ELR (cell line): ENCODE data around the gene TRIM21.
"Not testable (repeated sequence)": the region's sequence is repeated elsewhere in the genome, so short reads cannot be mapped to it uniquely, and the experiment has no call there.

Experiments used
- DNase-seq: peaks from one replicate; pipeline ENCODE4 v3.0.0-alpha.2; 2015; ENCODE audit warnings: low read depth

The TRIM21 gene

DNA sequence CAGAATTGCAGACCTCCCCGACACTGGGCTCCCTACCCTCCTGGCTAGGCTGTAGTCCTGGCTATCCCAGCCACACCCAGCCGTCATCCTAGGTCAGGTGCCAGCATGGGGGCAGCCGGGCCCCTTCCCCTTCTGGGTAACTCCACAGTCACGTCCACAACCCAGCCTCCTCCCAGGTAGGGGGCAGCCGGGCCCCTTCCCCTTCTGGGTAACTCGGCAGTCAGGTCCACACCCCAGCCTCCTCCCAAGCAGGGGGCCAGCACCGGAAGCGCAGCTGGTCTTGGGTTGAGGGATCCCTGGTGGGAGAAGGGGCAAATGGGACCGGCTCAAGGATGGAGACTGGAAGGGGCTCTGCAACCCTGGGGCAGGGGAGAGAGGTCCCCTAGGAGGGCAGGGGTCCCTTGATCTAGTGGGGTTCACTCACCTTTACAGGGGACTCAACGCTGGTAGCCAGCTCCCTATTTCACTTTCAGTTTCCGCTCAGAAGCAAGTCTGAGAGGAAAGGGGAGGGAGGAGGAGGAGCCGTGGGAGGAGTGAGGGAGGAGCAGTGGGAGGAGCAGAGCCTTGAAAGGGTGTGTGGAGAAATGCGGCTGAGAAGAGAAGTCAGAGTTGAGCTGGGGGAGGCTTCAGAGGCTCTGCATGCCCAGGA is at the start of gene TRIM21:
TRIM21 (minus strand) TSS at position 494 of the 649 bp plus-strand sequence. CDS start 3,293 bp downstream, outside the sequence.
- DNase-seq: peak; percentile 85

DNA sequence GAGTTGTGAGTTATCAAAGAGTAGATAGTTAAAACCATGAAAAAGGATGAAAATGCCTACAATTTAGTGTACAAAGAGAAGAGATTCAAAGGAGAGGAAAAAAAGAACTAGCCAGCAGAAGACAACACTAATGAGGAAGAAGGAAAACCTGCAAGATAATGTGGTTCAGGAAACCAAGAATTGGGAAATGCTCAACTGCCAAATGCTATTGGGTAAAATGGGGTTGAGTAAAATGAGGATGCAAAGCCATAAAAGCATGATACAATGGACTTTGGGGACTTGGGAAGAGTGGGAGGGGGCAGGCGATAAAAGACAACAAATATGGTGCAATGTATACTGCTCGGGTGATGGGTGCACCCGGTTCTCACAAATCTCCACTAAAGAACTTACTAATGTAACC is 48.0 kb upstream of the TRIM21 start:
- DNase-seq: no peak

DNA sequence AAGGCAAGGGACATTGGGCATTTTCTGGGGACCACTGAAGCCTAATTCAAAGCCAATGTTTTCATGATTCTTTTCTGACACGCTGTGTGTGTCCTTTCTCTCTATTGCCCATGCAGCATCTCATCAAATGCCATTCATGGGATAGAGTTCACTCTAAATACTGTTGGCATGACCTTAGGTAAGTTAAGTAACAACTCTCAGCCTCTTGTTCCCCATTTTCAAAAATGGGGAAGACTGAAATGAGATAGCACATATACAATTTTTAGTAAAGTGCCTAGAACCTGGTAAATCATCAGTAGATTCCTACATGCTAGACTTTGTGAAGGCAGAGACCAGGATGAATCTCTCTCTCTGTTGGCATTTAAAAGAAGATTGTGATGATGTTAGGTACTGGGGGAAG is 42.9 kb upstream of the TRIM21 start:
- DNase-seq: no peak

DNA sequence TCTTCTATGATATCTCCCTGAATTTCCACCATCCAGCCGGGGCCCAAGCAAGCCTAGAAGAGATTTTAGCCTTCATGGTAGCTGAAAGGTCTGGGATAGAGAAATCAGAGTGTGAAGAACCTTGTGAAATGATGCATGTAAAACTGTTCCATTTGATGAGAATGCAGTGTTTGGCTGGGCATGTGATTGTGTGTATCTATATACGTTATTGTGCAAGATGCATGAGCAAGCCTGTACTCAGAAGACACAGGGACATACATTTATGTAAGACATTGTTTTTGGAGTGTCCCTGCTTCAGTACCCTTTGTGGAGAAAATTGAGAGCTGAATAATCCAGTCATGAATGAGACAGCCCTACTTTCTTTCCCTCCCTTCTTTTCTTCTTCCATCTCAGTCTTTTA is 40.4 kb upstream of the TRIM21 start:
- DNase-seq: no peak

DNA sequence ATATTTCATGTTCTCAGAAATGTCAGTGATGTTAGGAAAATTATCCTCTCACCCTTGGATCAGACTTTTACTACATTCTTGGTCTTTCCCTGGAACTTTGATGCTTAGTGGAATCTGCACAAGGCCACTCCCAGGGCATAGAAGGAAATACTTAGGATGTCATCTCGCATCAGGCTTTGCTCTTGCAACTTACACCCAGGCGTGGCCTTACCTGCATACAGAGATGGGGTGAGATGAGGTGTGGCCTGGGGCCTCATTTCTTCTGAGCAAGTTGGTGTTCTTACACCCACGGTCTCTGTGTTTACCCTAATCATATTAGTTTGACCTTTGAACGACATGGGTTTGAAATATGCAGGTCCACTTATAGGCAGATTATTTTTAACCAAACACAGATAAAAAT is 36.5 kb upstream of the TRIM21 start:
- no peak for DNase-seq

DNA sequence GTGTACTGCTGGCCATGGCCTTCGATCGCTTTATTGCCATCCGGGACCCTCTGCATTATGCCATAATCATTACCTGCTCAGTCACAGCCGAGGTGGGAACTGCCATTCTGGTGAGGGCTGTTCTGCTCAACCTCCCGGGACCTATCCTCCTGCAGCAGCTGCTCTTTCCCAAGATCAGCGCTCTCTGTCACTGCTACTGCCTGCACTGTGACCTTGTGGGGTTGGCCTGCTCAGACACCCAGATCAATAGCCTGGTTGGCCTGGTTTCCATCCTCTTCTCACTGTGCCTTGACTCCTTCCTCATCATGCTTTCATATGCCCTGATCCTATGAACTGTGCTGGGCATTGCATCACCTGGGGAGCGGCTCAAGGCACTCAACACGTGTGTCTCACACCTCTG is 24.9 kb upstream of the TRIM21 start:
- no peak for DNase-seq

DNA sequence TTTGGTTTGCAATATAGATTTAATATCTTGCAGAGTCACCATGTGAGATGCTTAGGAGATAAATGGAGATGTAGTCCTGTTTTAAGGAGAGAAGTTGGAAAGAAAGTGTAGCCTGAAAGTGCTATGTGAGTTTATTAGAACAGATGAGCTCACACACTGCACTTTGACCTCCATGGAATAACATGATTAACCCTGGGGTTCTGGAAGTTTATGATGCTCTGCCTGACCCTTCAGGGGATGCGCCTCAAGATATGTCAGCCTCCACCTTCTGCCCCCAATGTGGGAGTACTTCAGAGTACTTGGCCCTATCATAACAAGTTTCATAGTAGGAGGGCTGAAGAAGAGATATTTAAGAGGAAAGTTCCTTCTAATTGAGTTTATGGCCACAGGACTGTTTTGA is 23.3 kb upstream of the TRIM21 start:
- DNase-seq: no peak

DNA sequence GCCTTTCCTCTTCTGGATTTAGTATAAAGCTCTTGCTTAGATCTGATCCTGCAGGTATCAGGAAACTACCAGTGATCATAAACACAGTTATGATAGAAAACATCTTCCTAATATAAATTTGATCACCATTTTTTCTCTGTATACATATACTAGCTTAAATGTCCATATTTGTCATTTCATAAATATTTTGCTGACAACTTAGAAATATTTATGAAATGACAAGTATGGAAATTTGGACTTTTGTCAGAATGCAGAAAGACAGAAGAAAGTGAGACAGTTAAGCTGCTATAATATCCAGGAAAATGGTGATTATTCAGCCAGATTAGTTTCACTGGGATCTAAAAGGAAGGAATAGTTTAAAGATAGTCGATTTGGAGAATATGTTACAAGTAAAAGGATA is 22.8 kb upstream of the TRIM21 start:
- no peak for DNase-seq

DNA sequence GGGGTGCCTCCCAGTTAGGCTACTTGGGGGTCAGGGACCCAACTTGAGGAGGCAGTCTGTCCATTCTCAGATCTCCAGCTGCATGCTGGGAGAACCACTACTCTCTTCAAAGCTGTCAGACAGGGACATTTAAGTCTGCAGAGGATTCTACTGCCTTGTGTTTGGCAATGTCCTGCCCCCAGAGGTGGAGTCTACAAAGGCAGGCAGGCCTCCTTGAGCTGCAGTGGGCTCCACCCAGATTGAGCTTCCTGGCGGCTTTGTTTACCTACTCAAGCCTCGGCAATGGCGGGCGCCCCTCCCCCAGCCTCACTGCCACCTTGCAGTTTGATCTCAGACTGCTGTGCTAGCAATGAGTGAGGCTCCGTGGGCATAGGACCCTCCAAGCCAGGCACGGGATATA is 12.7 kb upstream of the TRIM21 start:
- not testable (repeated sequence) for DNase-seq

DNA sequence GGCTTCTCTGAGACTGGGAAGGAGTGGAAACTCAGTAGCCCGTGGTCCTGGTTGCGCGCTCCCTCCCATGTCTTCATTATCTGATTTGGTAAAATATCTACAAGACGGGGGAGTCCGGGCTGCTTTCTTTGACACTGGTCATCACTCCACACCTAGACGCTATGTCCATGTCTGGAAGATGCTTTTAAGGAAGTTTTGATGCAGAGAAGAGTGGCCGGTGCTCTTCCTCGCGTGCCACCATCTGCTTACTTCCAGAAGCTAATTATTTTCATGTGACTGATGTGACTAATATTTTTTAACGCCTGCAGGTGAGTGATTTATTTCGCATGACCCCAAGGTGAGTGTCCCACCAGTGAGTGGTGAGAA is 339 bp upstream of the TRIM21 start:
- no peak for DNase-seq

DNA sequence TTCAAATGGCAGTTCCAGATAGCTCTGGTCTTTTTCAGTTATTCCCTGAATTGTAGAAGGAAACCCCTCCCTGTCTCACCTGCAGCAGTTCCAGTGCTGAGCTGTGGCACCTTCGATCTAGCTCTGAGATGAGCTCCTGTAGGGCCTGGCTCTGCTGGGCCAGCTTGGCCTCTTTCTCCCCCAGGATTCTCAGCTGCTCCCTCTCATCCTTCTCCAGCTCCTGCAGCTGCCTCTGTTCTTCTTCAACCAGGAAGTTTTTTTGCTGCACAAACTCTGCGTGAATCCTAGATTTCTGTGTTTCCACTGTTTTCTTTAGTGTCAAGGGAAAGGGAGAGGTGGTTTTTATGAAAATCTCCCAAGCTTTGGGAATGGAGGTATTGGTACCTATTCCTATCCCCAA is 5.3 kb downstream of the TRIM21 start:
- DNase-seq: no peak

DNA sequence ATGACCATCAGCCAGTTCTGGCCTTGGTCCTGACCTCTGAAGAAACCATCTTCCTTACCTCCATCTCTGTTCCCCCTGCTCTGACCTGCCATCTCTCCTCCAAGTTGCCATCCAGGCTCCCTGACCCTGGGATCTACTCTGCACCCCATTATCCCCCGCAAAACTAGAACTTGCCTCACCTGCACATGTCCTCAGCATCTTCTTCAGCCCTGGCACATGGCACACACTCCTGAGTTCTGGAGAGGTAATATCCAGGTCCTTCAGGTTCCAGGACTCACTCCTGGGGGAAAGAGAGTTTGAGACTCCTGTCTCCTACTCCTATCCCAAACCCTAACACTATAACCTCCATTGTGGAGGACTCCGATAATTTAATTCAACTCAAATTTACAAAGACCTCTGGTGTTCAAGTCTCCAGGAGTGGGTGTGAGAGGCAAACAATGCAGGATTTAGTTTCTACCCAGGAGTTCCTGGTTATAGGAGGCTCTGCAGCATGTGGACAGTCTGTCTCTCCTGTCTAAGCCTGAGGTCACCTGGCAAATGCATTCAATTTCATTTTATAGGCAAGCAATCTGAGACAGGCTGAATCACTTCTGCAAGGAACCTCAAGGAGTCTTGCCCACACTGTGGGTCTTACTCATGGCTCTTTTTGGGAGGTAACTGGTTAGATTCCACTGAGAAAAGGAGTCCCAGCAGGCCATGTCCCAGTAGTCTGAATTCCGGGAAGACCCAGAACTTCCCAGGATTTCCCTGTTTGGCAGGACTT is 7.3 kb downstream of the TRIM21 start:
- DNase-seq: no peak

DNA sequence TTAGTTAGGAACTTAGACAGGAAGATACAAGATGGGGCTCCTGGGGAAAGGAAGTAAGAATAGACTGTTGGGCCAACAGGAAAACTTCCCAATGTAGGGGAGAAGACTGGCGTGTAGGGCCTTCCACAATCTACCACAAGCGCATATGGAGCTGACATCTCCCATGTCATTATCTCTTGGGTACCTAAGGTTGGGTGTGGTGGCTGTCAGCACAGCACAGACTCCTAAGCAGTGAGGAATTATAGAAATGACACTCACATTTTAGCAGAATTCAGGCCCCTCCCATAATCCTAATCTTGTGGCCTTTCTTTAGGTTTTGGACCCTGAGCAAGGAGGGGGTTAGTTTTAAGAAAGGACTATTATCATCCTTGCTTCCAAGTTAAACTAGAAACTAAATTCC is 11.6 kb downstream of the TRIM21 start:
- DNase-seq: no peak

DNA sequence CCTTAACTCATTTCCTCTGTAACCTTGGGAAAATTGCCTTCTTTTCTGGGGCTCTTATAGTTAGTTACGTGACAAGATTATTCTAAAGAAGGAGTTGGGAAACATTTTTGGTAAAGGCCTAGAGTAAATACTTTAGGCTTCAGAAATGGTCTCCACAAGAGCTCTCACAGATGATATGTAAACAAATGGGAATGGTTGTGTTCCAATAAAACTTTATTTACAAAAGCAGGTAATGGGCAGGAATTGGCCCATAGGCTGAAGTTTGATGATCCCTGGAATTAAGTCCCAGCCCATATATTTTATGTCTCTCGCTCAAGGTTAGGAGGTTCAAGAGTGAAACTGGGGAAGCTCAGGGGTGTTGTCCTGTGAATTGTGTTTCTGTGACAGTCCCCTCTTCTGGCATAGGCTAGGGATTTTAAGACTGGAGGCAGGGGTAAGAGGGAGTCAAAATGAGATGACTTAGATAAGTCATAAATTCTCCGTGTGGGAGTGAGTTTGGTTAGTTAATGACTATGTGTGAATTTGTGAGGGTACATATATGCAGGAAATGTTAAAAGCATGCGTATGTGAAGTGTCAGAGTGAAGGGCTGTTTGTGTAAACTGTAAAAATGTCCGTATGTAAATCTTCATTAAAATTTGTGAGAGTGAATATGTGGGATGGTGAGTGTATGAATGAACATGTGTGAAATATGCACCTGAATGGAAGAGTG is 17.9 kb downstream of the TRIM21 start:
- no peak for DNase-seq

DNA sequence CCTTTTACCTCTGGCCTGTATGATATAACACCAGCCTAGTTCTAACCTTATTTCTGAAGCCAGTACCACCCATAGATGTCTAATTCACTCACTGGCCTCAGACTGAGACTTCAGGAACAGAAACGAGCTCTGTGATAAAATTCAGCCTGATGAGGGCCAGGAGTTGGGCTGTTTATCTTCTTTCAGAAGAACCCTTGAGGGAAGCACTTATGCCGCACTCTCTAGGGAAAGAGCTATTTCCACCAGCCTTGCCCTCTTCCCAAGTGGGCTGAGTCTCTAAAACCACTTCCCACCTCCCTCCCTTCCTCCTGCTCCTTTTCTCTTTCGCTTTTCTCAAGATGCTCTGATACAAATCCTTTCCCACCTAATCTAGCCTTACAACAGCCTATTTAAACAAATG is 23.3 kb downstream of the TRIM21 start:
- DNase-seq: no peak

DNA sequence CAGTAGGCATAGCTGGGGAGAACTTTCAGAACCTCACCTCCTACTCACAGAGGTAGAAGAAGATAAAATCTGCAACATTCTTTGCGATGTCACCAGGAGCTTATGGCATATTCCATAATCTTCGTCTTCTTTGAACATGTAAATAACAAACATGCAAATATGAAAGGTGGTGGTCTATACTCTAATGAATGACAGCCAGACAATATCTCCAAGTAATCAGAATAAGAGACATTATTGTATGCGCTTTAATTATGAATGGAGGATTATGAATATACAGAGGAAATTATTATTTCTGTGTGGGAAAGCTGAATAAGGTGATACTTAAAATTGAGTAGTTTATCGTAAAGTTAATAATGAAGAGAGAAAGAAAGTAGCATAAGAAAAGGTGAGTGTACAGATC is 25.2 kb downstream of the TRIM21 start, which contains the start of gene OR52B4:
OR52B4 (minus strand) TSS at position 101 of the 400 bp plus-strand sequence; CDS start at position 10, 91 bp downstream.
- no peak for DNase-seq

DNA sequence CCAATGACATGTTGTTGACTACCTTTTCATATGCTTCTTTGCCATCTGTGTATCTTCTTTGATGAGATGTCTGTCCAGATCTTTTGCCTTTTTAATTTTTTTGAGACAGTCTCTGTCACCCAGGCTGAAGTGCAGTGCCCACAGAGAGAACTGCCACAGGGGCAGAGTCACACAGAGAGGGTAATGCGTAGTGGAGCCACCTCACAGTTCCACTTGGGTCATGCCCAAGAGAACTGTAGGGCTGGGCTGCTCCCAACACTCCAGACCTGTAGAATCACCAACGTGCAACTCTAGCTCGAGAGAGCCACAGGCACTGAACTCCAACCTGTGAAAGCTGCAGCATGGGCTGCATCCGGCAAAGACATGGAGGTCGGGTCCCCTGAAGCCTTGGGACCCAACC is 45.4 kb downstream of the TRIM21 start:
- not testable (repeated sequence) for DNase-seq

DNA sequence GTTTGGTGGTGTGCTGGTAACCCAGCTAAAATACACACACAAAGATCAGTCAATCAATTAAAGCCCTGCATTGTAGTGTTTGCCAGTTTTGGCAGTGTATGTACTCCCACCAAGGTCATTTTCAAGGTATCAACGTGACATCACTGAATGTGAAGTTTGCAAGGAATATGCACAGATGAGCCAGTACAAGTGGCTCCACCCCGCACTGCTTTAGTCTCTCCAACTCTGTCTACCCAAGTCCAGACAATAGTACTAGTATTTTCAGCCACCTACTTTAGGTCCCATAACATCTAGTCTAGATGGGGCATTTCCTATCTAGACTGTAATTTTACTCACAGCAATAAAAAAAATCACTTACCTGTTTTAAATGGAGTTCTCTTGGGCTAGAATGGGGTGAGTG is 48.1 kb downstream of the TRIM21 start:
- DNase-seq: not testable (repeated sequence)
